HG02759 (cell line): ENCODE measurements around the gene DISP3.

ENCODE experiments used
- ATAC-seq: cut with Tn5 transposase; IDR thresholded peaks from one replicate; pipeline ENCODE4 v1.9.1; 2021; ENCODE audit warnings: mild to moderate bottlenecking, moderate library complexity; ENCODE audit not compliant: unreplicated experiment

DISP3 gene

GRCh38 chr1:11478571-11479374 lies at the start of gene DISP3:
Gene DISP3, plus strand, starts transcription at chr1:11479155. Its CDS starts 21,838 bp downstream, at chr1:11500993.
- peak; percentile 76 for ATAC-seq

- no peak for ATAC-seq
Measured at GRCh38 chr1:11429226-11429625, 49.7 kb upstream of the DISP3 start.

- ATAC-seq: no peak
Measured at GRCh38 chr1:11429935-11430334, 49.0 kb upstream of the DISP3 start.

- ATAC-seq: no peak
Measured at GRCh38 chr1:11431941-11432507, 46.9 kb upstream of the DISP3 start.

GRCh38 chr1:11432526-11432925 lies 46.4 kb upstream of the DISP3 start:
- ATAC-seq: no peak

GRCh38 chr1:11434501-11434900 lies 44.5 kb upstream of the DISP3 start:
- ATAC-seq: no peak

GRCh38 chr1:11434926-11435325 lies 44.0 kb upstream of the DISP3 start:
- ATAC-seq: no peak

- no peak for ATAC-seq
Measured at GRCh38 chr1:11438996-11439395, 40.0 kb upstream of the DISP3 start.

GRCh38 chr1:11441211-11441952 lies 37.6 kb upstream of the DISP3 start:
- no peak for ATAC-seq

GRCh38 chr1:11443043-11443442 lies 35.9 kb upstream of the DISP3 start:
- no peak for ATAC-seq

- ATAC-seq: no peak
Measured at GRCh38 chr1:11443961-11444658, 34.8 kb upstream of the DISP3 start.

GRCh38 chr1:11444907-11445306 lies 34.0 kb upstream of the DISP3 start:
- ATAC-seq: no peak

- no peak for ATAC-seq
Measured at GRCh38 chr1:11447903-11448302, 31.1 kb upstream of the DISP3 start.

- no peak for ATAC-seq
Measured at GRCh38 chr1:11448373-11449099, 30.4 kb upstream of the DISP3 start.

GRCh38 chr1:11449100-11449403 lies 29.9 kb upstream of the DISP3 start:
- ATAC-seq: no peak

- ATAC-seq: no peak
Measured at GRCh38 chr1:11450310-11450709, 28.6 kb upstream of the DISP3 start.

GRCh38 chr1:11453742-11454491 lies 25.0 kb upstream of the DISP3 start:
- ATAC-seq: no peak

GRCh38 chr1:11455967-11456570 lies 22.9 kb upstream of the DISP3 start:
- ATAC-seq: no peak

GRCh38 chr1:11456965-11457364 lies 22.0 kb upstream of the DISP3 start:
- no peak for ATAC-seq

GRCh38 chr1:11458811-11459275 lies 20.1 kb upstream of the DISP3 start:
- ATAC-seq: no peak
